GM19351 (cell line): Measurements from ENCODE around the gene EEF1A2.

Experiments
- ATAC-seq: cut with Tn5 transposase; IDR thresholded peaks from one replicate; pipeline ENCODE4 v1.9.1; 2021; ENCODE audit warnings: mild to moderate bottlenecking, moderate library complexity; ENCODE audit not compliant: unreplicated experiment

EEF1A2 gene

DNA sequence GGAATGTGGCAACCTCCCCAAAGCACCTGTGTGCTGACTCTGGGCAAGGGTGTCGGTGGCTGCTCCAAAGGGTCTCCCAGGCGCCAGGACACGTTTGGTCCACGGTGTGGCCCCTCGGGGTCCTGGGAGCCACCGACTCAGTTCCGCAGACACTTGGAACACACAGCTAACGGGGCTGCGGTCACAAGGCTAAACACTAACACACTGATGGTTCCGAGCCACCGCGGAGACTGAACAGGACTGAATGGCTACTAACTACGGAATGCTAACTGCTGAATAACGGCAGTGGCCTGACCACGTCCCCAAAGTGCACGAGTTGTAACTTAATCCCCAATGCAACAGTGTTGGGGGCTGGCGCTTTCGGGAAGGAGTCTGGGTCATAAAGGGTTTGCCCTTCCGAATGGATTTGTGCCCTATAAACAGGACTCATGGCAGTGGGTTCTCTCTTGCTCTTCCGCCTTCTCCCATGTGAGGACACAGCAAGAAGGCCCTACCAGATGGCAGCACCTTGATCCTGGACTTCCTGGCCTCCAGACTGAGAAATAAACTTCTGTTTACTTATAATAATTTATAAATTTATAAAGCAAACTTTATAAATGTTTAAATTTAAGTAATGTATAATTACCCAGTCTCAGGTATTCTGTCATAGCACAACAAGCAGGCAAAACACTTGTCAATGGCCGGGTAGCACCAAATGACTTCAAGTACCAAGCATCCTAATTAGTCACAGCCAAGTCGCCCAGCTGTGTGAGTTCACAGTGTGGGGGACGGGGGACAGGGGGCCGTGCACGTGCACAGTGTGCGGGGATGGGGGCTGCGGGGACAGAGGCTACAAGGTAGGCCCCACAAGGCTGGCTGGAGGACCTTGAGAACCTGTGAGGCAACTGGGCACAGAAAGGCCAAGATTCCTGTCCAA, 2.3 kb upstream of the EEF1A2 start:
- no peak for ATAC-seq

DNA sequence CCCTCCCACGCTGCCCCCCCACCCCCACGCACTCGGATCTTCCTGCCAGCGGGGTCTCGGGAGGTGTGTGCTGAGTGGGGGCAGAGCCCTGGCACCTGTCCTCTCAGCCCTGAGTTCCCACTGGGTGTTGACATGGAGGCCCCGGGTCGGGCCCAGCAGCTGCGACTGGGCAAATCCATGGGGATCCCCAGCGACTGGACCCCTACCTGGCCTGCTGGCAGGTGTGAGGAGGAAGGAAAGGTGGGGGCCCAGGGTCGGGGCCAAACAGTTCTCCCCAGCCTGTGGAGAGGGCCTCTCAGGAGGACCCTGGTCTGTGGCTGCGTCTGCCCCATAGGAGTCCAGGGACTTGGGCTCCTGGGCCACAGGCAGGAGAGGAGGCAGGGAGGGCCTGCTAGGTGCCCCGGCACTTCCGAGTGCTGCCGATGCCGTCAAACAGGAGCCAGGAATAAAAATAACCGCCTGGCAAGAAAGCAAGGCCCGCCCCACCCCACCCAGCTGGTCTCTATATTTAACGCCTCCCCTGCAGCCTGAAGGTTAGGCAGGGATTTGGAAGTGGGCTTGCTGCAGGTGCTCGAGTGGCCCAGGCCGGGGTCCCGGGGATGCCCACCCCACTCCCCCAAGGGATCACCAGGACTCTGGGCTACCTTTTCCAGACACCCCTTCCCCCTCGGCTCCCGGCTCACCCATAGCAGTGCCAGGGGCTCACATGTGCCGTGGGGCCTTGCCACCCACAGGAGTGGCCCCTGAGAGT, 1.4 kb upstream of the EEF1A2 start:
- no peak for ATAC-seq

- no peak for ATAC-seq
Observed at GRCh38 chr20:63499338-63499969, 571 bp upstream of the EEF1A2 start.

- no peak for ATAC-seq
Observed at GRCh38 chr20:63497946-63498935, 642 bp downstream of the EEF1A2 start.

DNA sequence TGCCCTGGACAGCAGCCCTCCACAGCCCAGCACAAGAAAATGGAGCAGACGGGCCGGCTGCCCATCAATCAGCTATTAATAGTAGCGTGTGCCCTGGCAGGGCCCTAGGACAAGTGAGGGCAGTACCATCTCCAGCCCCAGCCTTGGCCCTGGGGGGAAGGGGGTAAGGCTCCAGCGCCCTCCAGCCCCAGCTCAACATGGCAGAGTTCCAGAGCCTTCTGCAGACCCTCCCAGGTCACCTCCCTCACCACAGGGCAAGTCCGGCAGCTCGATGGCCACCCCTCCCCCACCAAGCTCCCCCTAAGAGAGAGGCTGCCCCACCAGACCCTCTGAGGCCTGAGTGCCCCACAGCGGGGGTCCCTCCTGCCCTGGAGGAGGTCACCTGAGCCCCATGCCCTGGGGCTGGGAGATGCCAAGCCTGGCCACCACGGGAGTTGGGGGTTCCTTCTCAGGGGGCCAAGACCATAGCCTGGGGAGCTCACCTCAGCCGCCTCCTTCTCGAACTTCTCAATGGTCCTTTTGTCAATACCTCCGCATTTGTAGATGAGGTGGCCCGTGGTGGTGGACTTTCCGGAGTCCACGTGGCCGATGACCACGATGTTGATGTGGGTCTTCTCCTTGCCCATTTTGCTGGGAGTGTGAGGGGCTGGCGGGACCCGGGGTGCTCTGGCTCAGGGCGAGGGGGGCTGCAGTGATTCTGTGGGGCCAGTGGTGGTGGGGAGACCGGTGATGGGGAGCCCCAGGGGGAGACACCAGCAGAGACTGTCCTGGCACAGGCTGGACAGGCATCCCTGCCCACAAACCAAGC, 1.5 kb downstream of the EEF1A2 start:
- ATAC-seq = no peak

DNA sequence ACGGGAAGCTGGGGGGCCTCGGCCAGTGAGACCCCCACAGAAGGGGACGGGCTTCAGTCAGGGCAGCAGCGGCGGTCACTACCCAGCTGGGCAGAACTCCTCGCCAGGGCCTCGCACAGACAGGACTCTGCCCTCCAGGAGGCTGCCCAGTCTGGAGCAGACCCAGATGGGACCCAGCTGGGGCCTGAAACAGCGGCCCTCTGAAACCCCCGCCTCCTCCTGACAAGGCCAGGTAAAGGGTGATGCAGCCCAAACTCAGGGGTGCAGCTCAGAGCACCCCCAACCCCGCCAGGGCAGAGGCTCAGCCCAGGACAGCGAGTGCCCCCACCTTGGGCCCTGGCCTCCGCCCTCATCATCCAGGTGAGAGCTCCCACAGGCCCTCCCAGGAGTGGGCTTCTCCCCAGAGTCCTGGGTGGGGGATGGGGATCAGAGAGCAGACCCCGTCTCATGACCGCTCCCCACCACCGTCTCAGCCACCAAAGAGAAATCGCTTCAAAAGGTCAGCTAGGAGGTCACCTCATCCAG, 2.2 kb downstream of the EEF1A2 start:
- ATAC-seq = no peak

DNA sequence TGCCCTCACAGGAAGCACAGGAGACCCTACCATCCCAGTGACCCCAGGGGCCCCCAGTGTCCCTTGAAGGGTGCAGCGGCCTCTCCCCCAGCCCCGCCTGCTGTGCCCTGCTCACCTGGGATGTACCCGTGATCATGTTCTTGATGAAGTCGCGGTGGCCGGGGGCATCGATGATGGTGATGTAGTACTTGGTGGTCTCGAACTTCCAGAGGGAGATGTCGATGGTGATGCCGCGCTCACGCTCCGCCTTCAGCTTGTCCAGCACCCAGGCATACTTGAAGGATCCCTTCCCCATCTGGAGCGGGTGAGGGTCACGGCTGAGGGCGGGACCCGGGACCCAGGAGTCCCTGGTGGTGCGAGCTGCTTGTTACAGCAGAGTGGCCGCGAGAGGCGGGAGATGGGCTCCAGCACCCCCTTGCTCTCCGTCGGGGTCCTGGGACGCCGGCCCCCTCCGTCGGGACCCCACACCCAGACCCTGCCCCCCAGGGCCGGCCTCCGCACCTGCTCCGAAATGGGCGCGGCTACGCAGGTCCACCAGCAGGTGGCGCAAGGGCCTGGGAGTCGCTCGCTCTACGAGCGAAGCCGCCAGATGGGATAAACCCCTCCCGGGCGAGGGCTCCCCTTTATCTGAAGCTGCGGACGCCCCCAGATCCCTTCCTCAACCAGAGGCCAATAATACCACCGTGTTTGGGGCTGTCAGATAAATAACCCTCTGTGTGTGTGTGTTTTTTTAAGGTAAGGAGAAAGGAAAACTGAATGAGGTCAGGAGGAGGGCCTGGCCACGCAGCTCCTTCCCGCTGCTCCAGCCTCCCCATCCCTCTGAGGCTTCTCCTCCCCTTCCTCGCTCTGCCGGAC, 2.9 kb downstream of the EEF1A2 start:
- no peak for ATAC-seq

DNA sequence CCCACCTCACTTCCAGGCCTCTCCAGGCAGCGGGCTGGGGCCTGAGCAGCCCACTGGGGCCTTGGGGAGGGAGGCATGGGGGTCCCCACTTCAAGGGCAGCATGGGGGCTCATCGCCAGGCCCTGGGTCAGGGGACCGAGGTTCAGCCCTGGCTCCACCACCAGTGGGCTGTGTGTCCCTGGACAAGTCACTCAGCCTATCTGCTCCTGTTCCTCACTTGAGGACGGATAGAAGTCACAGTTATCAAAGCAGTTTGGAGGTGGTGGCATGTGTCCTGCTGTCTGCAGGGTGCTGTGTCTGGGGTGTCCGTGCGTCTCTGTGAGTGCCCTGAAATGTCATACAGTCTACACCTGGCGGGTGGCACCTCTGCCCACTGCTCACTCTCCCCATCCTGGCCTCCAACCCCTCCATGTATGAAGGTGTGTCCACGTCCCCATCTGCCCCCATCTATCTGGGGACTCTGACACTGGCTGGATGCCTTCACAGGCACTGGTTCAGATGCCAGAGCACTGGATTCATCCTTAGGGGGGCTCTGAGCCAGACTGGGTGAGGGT, 3.6 kb downstream of the EEF1A2 start:
- no peak for ATAC-seq

GRCh38 chr20:63494420-63495166, 4.3 kb downstream of the EEF1A2 start:
- no peak for ATAC-seq

DNA sequence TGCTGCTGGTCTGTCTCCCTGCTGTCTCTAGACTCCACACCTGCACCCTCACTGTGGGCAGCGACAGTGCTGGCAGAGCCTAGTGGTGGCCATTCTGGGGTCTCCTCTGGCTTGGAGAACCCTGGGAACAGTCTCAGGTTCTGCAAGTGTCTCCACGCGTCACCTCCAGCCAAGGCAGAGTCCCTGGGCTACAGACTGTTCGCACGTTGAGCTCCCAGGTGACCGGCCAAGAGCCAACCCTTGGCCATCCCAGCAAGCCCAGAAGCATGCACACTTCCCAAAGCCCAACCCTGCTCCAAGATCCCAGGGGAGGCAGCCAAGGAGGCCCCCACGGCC, 4.8 kb downstream of the EEF1A2 start:
- no peak for ATAC-seq

- ATAC-seq = no peak
Observed at GRCh38 chr20:63493563-63494020, 5.3 kb downstream of the EEF1A2 start.

- no peak for ATAC-seq
Observed at GRCh38 chr20:63492982-63493381, 5.9 kb downstream of the EEF1A2 start.

DNA sequence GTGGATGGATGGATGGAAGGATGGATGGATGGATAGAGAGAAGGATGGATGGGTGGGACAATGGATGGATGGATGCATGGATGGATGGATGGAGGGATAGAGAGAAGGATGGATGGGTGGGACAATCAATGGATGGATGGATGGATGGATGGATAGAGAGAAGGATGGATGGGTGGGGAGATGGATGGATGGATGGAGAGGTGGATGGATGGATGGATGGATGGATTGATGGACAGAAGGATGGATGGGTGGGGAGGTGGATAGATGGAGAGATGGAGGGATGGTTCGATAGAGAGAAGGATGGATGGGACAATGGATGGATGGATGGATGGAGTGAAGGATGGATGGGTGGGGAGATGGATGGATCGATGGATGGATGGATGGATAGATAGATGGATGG, 6.4 kb downstream of the EEF1A2 start:
- no peak for ATAC-seq

DNA sequence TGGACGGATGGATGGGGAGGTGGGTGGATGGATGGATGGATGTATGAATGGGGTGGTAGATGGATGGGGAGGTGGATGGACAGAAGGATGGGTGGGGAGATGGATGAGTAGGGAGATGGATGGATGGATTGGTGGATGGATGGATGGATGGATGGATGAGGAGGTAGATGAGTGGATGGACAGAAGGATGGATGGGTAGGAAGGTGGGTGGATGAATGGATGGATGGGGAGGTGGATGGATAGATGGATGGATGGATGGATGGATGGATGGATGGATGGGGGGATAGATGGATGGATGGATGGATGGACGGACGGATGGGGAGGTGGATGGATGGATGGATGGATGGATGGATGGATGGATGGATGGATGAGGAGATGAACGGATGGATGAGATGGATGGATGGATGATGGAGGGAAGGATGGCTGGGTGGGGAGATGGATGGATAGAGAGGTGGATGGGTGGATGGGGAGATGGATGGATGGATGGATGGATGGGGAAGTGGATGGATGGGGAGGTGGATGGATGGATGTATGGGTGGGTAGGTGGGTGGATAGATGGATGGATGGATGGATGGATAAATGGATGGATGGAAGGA, 7.2 kb downstream of the EEF1A2 start:
- no peak for ATAC-seq

DNA sequence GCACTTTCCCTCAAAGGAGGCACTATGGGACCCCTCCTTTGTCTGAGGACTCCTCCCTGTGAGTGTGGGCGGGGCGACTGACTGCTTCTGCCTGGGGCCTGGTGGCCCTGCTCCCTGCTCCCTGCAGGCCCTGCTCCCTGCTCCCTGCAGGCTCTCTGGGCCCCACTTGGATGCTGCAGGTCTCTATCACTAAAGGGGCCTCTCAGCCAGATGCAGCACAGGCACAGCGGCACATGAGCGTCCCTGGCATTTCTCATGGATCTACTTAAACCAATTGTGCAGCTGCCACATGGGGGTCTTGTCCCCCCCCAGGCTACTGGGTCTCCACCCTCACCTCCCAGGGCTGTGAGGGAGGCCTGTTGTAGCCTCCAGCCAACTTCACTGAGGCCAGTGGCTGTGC, 7.8 kb downstream of the EEF1A2 start:
- ATAC-seq = no peak

- no peak for ATAC-seq
Observed at GRCh38 chr20:63490416-63490815, 8.5 kb downstream of the EEF1A2 start.
